OCI-LY7 (cell line): ENCODE measurements around the gene BTBD17.

Source experiments
- CTCF ChIP-seq: fragments of 200-600 bp; sonication (generic); conservative IDR thresholded peaks from 2 replicates; pipeline ENCODE4 v1.5.1; 2014; ENCODE audit warnings: mild to moderate bottlenecking, antibody characterized with exemption, low read length, moderate library complexity, mixed read lengths
- EZH2phosphoT487 ChIP-seq: fragments of 200-600 bp; sonication (generic); IDR thresholded peaks from 2 replicates; pipeline ENCODE4 v1.6.1; 2018; ENCODE audit warnings: low read depth, borderline replicate concordance, mild to moderate bottlenecking, mixed run types, antibody characterized with exemption, low read length, moderate library complexity, mixed read lengths

GRCh38 chr17:74362810-74363498 is 1.3 kb upstream of the BTBD17 start:
- no peak for TF ChIP-seq CTCF
- no peak for TF ChIP-seq EZH2phosphoT487
